Naive thymus-derived CD4-positive, alpha-beta T cell (primary cell): Measurements from ENCODE around the gene SS18. TPM values are rescaled to one million over a fixed set of nuclear protein-coding genes. Genes with fewer than 3 reads are reported as not detected.

Source experiments
- ATAC-seq: fragments of 150-1000 bp; cut with Tn5 transposase; 2 replicates; pipeline ENCODE4 v1.10.0; 2021; ENCODE audit warnings: mild to moderate bottlenecking, moderate library complexity
- CTCF ChIA-PET: fragments of 350-600 bp; sonication (Branson Sonifier 250); formaldehyde crosslinking; loops from one replicate; lab custom pipeline; 2021; ENCODE audit warnings: antibody characterized with exemption; lab: Charles Lee
- POLR2A ChIA-PET: fragments of 350-600 bp; sonication (Branson Sonifier 250); formaldehyde crosslinking; loops from one replicate; lab custom pipeline; 2021; ENCODE audit warnings: antibody characterized with exemption, inconsistent platforms; lab: Charles Lee
- DNase-seq, 9 donors: peaks; one replicate each; pipeline versions ENCODE4 v3.0.0 to v3.0.0-alpha.2; 2020 to 2022; ENCODE audit warnings: mixed read lengths in 1 of 9
- H3K27ac ChIP-seq: one replicate; pipeline ENCODE4 v1.7.0; 2013; ENCODE audit warnings: mild to moderate bottlenecking, low read depth, low read length, moderate library complexity
- H3K27me3 ChIP-seq, 2 donors: one replicate each; pipeline ENCODE4 v1.7.0; 2013; ENCODE audit warnings: low read length in 2 of 2, mild to moderate bottlenecking in 2 of 2, moderate library complexity in 2 of 2; ENCODE audit not compliant: control insufficient read depth in 2 of 2, insufficient read depth in 2 of 2
- H3K36me3 ChIP-seq, 3 experiments: 1 replicate in 2 of 3; 2 replicates in 1 of 3; pipeline ENCODE4 v1.7.0; 2013; ENCODE audit warnings: low read length in 3 of 3, mild to moderate bottlenecking in 3 of 3, moderate library complexity in 1 of 3; ENCODE audit not compliant: insufficient read depth in 3 of 3, control insufficient read depth in 2 of 3
- H3K4me1 ChIP-seq, 2 donors: one replicate each; pipeline ENCODE4 v1.7.0; 2013; ENCODE audit warnings: low read length in 2 of 2, mild to moderate bottlenecking in 2 of 2, moderate library complexity in 1 of 2; ENCODE audit not compliant: control insufficient read depth in 2 of 2, insufficient read depth in 2 of 2
- H3K4me3 ChIP-seq: 2 replicates; pipeline ENCODE4 v1.7.0; 2013; ENCODE audit warnings: mild to moderate bottlenecking, low read length
- H3K9me3 ChIP-seq, 3 experiments: 1 replicate in 2 of 3; 2 replicates in 1 of 3; pipeline ENCODE4 v1.7.0; 2013; ENCODE audit warnings: low read length in 3 of 3; ENCODE audit not compliant: control insufficient read depth in 2 of 3
- H3K27ac Mint-ChIP-seq, 9 donors: one replicate each; pipeline ENCODE4 v1.8.0; 2020 to 2022; ENCODE audit warnings: mixed read lengths in 9 of 9, mild to moderate bottlenecking in 8 of 9, moderate library complexity in 5 of 9, inconsistent platforms in 2 of 9
- H3K27me3 Mint-ChIP-seq, 5 donors: one replicate each; pipeline ENCODE4 v1.8.0; 2021 to 2022; ENCODE audit warnings: mixed read lengths in 5 of 5, mild to moderate bottlenecking in 1 of 5
- H3K36me3 Mint-ChIP-seq, 5 donors: one replicate each; pipeline ENCODE4 v1.8.0; 2020 to 2022; ENCODE audit warnings: mixed read lengths in 5 of 5, mild to moderate bottlenecking in 3 of 5, inconsistent platforms in 1 of 5
- H3K4me1 Mint-ChIP-seq, 7 donors: one replicate each; pipeline ENCODE4 v1.8.0; 2020 to 2022; ENCODE audit warnings: mixed read lengths in 7 of 7, mild to moderate bottlenecking in 3 of 7, inconsistent platforms in 1 of 7
- H3K4me3 Mint-ChIP-seq, 10 donors: one replicate each; pipeline ENCODE4 v1.8.0; 2020 to 2022; ENCODE audit warnings: mild to moderate bottlenecking in 10 of 10, mixed read lengths in 10 of 10, moderate library complexity in 6 of 10, inconsistent platforms in 2 of 10
- H3K9me3 Mint-ChIP-seq, 11 donors: one replicate each; pipeline ENCODE4 v1.8.0; 2020 to 2022; ENCODE audit warnings: mixed read lengths in 11 of 11, mild to moderate bottlenecking in 4 of 11, inconsistent platforms in 1 of 11, moderate library complexity in 1 of 11
- intact Hi-C, 2 donors: fragments of 100-400 bp; cut with micrococcal nuclease; formaldehyde crosslinking; loops; one replicate each; pipeline ENCODE4 v1.15.1; 2023
- polyA plus RNA-seq, 2 donors: library from polyadenylated mRNA; unstranded; fragments of 300-500 nt; fragmentation: Illumina TruSeq; gene quantifications; one replicate each; pipeline ENCODE4 v1.2.3, GENCODE V29; 2021
- total RNA-seq, 6 experiments: library from RNA in 5 of 6; stranded (reverse) in 5 of 6; gene quantifications; 1 replicate in 5 of 6; 2 replicates in 1 of 6; pipeline ENCODE4 v1.2.3 and lab custom pipeline; 2021 to 2026

SS18 gene
- total and polyA plus RNA-seq, 7 experiments from 2014 or later, result 33.5 to 85.8 (median 53.6) TPM

GRCh38 chr18:26097563-26097962, 7.2 kb upstream of the SS18 start:
- CTCF ChIA-PET, result interaction anchor here (0.6 kb wide), 1 partner anchor 883 kb away, joined by 3 read pairs; no protein-coding TSS in a partner anchor

GRCh38 chr18:26096852-26097251, 6.4 kb upstream of the SS18 start:
- H3K4me3 ChIP-seq, result no peak overlapping the region
- ChIA-PET POLR2A (no interaction called here), CTCF (no interaction called here)
- no peaks in the 10 kb centered on the region for H3K36me3 ChIP-seq
- Mint-ChIP-seq H3K9me3 (peaks cover 0 to 4% (median 0%) of the 10 kb centered on the region in 11 donors), H3K27me3 (peaks cover 0 to 14% (median 0%) of the 10 kb centered on the region in 5 donors), H3K27ac (no peak overlapping the region), H3K36me3 (peaks cover 0 to 4% (median 0%) of the 10 kb centered on the region in 5 donors), H3K4me3 (no peak overlapping the region), H3K4me1 (peaks cover 0 to 2% (median 0%) of the 10 kb centered on the region in 7 donors)
- H3K27me3 ChIP-seq, result no peaks in the 10 kb centered on the region
- no peaks in the 10 kb centered on the region for H3K4me1 ChIP-seq
- ATAC-seq (no peak), DNase-seq (no peak)
- no peak overlapping the region for H3K27ac ChIP-seq
- intact Hi-C loops, result loop anchor here in 1 of 2 donors (10.0 kb wide), 1 partner anchor 448 kb away; the partner anchor contains the start of gene KCTD1
- H3K9me3 ChIP-seq, result no peaks in the 10 kb centered on the region

More at GRCh38 chr18:26097563-26097962, 7.2 kb upstream of the SS18 start:
- Histone ChIP-seq H3K27ac (no peak overlapping the region), H3K4me1 (no peaks in the 10 kb centered on the region), H3K9me3 (no peaks in the 10 kb centered on the region), H3K36me3 (no peaks in the 10 kb centered on the region), H3K27me3 (no peaks in the 10 kb centered on the region), H3K4me3 (no peak overlapping the region)
- no peak for DNase-seq
- Mint-ChIP-seq H3K9me3 (peaks cover 0 to 4% (median 0%) of the 10 kb centered on the region in 11 donors), H3K4me1 (peaks cover 0 to 3% (median 0%) of the 10 kb centered on the region in 7 donors), H3K27me3 (peaks cover 0 to 16% (median 0%) of the 10 kb centered on the region in 5 donors), H3K27ac (no peak overlapping the region), H3K36me3 (peaks cover 0 to 4% (median 0%) of the 10 kb centered on the region in 5 donors), H3K4me3 (no peak overlapping the region)
- POLR2A ChIA-PET, result no interaction called here
- intact Hi-C loops, result loop anchor here in 1 of 2 donors (10.0 kb wide), 1 partner anchor 447 kb away; the partner anchor contains the start of gene KCTD1
- no peak for ATAC-seq

GRCh38 chr18:26091047-26091630, 726 bp upstream of the SS18 start:
- H3K27ac ChIP-seq, result peak overlapping the region; percentile 96
- H3K4me1 ChIP-seq, result peaks cover 9 to 13% of the 10 kb centered on the region in 2 donors
- no peaks in the 10 kb centered on the region for H3K9me3 ChIP-seq
- H3K27me3 ChIP-seq, result no peaks in the 10 kb centered on the region
- H3K36me3 Mint-ChIP-seq, result peaks cover 3 to 7% (median 6%) of the 10 kb centered on the region in 5 donors
- CTCF ChIA-PET, result no interaction called here
- peaks cover 0 to 2% (median 0%) of the 10 kb centered on the region in 11 donors for H3K9me3 Mint-ChIP-seq
- POLR2A ChIA-PET, result interaction anchor here (0.7 to 2.3 kb wide), 4 partner anchors 11 to 135 kb away, joined by 3 to 11 read pairs (median 4); partner anchors contain the start of genes PSMA8 and TAF4B
- peaks cover 21 to 41% (median 33%) of the 10 kb centered on the region in 7 donors for H3K4me1 Mint-ChIP-seq
- peak overlapping the region; percentile 95 for H3K4me3 ChIP-seq
- H3K27ac Mint-ChIP-seq, result peak overlapping the region; percentile 95 to 99 (median 98)
- H3K27me3 Mint-ChIP-seq, result no peaks in the 10 kb centered on the region
- H3K4me3 Mint-ChIP-seq, result peak overlapping the region; percentile 94 to 99 (median 97)
- peaks cover 0 to 7% (median 0%) of the 10 kb centered on the region in 3 experiments for H3K36me3 ChIP-seq
- intact Hi-C loops, result loop anchor here (1.0 to 10.0 kb wide), 4 partner anchors 43 to 1694 kb away; partner anchors contain the start of genes KCTD1 (in 2 of the 2) and OSBPL1A (in 1 of the 2)
- peak; percentile 47 for ATAC-seq
- no peak for DNase-seq

GRCh38 chr18:26089293-26090129, 902 bp downstream of the SS18 start:
- H3K4me1 ChIP-seq, result peaks cover 9 to 13% of the 10 kb centered on the region in 2 donors
- Mint-ChIP-seq H3K4me3 (peak overlapping the region; percentile 94 to 99 (median 97)), H3K4me1 (peaks cover 23 to 52% (median 46%) of the 10 kb centered on the region in 7 donors), H3K9me3 (peaks cover 0 to 2% (median 0%) of the 10 kb centered on the region in 11 donors), H3K27me3 (no peaks in the 10 kb centered on the region), H3K27ac (peak overlapping the region; percentile 93 to 99 (median 98)), H3K36me3 (peaks cover 3 to 16% (median 11%) of the 10 kb centered on the region in 5 donors)
- no peaks in the 10 kb centered on the region for H3K27me3 ChIP-seq
- ChIA-PET POLR2A (interaction anchor here (0.6 to 0.8 kb wide), 2 partner anchors 46 to 123 kb away, joined by 3 read pairs; no protein-coding TSS in a partner anchor), CTCF (interaction anchor here (0.5 kb wide), 1 partner anchor 248 kb away, joined by 3 read pairs; no protein-coding TSS in a partner anchor)
- peaks cover 0 to 7% (median 0%) of the 10 kb centered on the region in 3 experiments for H3K36me3 ChIP-seq
- peak overlapping the region; percentile 96 for H3K27ac ChIP-seq
- peak overlapping the region; percentile 95 for H3K4me3 ChIP-seq
- ATAC-seq (no peak), DNase-seq (peak in 4 of 9 donors; percentile 4 to 28 (median 10))
- intact Hi-C loops, result loop anchor here (1.0 to 10.0 kb wide), 10 partner anchors 13 to 1692 kb away; partner anchors contain the start of genes KCTD1 (in 2 of the 2), TAF4B (in 2 of the 2), OSBPL1A (in 1 of the 2) and PSMA8 (in 1 of the 2)
- no peaks in the 10 kb centered on the region for H3K9me3 ChIP-seq

- H3K9me3 Mint-ChIP-seq, result peaks cover 0 to 2% (median 0%) of the 10 kb centered on the region in 11 donors
- intact Hi-C loops, result loop anchor here in 1 of 2 donors (5.0 kb wide), 1 partner anchor 36 kb away; no protein-coding TSS in a partner anchor
- POLR2A ChIA-PET, result no interaction called here
- Histone ChIP-seq H3K4me1 (peaks cover 9 to 13% of the 10 kb centered on the region in 2 donors), H3K9me3 (no peaks in the 10 kb centered on the region), H3K4me3 (peak overlapping the region; percentile 95), H3K27me3 (no peaks in the 10 kb centered on the region), H3K27ac (no peak overlapping the region), H3K36me3 (peaks cover 0 to 7% (median 0%) of the 10 kb centered on the region in 3 experiments)
- H3K27me3 Mint-ChIP-seq, result no peaks in the 10 kb centered on the region
- H3K27ac Mint-ChIP-seq, result peak overlapping the region in 7 of 9 donors; percentile 31 to 99 (median 95)
- peak overlapping the region; percentile 94 to 99 (median 97) for H3K4me3 Mint-ChIP-seq
- peaks cover 23 to 61% (median 56%) of the 10 kb centered on the region in 7 donors for H3K4me1 Mint-ChIP-seq
- DNase-seq (no peak), ATAC-seq (no peak)
- H3K36me3 Mint-ChIP-seq, result peaks cover 3 to 22% (median 13%) of the 10 kb centered on the region in 5 donors
- CTCF ChIA-PET, result interaction anchor here (0.5 kb wide), 1 partner anchor 249 kb away, joined by 3 read pairs; no protein-coding TSS in a partner anchor
Measured at GRCh38 chr18:26088487-26088886, 1.9 kb downstream of the SS18 start.
